ENCODE results near the gene BEGAIN.
A peak's percentile ranks its signal among the peaks of the same experiment; 100 is the strongest.

Gene BEGAIN

DNA sequence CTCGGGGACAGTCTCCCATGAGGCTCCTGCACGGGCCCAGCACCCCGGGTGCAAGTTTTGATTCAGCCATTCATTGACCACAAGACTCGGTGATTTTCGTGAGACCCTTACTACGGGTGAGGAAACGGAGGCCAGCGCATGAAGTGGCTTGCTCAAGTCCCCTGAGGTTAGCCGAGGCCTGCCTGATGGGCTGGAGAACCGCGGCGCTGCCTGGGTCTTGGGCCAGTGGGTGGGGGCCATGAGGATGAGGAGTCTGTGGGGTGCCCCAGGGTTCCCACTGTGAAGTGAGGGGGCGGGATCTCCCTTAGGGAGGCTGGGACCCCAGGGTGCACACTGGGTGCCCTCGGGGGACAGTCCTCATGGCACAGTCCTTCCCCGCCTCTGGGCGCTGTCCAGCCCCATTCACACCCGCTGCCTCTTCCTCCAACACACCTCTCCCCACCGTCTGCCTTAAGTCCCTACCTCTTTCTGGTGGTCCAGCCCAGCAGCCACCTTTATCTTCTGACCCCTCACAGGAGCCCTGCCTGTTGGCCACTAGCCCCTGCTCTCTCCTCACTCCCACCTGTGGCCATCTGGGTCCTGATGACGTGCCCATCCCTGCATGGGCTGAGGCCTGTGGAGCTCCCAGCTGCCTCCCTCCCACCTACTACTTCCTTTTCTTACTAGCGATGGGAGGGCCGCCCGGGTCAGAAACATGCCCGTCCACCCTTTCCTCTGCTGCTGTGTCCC lies 16.3 kb downstream of the BEGAIN start:
- DNase-seq (ENCODE audit: insufficient read length, low spot score): no peak
- FAIRE-seq: no peak

DNA sequence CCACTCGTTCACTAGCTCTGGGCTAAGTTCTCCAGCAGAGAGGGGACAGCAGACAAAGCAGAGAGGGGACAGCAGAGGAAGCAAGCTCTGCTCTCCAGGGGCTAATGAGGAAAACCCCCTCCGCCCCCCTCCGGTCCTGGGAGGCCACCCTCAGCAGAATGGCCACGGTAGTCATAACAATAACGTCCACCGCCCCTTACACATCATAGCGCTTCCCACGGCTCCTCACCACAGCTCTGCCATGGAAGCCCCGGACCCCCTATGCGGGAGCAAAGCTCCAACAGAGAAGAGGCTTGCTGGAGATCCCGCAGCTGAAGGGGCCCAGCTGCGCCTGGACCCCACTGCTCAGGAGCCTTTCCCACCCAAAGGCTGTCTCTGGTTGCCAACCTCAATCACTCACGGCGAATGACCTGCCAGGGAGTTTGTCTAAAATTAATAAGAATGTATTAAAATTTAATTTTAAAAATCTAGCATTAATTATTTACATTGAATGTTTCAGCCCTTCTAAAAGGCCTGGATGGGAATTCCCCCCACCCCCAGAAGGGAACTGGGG lies 17.4 kb downstream of the BEGAIN start:
- DNase-seq (ENCODE audit: insufficient read length, low spot score) (no peak), FAIRE-seq (no peak)

DNA sequence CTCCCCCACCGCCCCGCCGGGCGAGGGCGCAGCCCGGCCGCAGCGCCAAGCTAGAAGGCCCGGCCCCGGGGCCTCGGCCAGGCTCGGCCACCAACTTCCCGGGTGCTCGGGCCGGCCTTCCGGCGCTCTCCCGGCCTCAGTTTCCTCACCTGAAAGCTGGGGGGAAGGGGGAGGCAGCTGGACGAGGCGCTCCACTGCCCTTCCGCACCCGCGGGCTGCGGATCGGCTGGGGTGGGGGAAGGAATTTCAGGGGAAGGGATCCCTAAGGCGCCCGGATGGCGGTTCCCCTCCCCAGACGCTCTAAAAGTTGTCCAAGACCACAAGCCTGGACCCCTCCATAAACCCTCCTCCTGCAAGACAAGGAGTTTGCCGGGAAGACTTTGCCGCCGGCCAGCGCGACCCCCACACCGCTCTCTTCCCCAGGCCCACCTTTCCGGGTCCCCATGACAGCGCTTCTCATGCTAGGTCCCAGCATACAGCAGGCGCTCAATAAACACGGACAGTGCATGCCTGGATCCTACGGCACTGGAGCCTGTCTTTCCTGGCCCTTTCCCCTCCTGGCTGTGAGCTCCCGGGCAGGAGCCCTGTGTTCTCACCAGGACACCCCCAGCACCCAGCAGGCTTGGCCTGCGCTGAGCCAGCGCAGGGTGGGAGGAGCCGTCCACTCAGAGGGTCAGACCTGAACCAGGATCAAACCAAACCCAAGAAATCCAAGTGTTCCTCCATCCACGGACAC lies 18.1 kb downstream of the BEGAIN start:
- FAIRE-seq: no peak
- DNase-seq (ENCODE audit: insufficient read length, low spot score): no peak

GRCh38 chr14:100568164-100568997 lies 18.8 kb downstream of the BEGAIN start:
- no peak for FAIRE-seq
- no peak for DNase-seq (ENCODE audit: insufficient read length, low spot score)

- FAIRE-seq (no peak), DNase-seq (ENCODE audit: insufficient read length, low spot score) (no peak)
These were observed 19.4 kb downstream of the BEGAIN start for GRCh38 chr14:100567877-100568163.

GRCh38 chr14:100567009-100567876 lies 20.0 kb downstream of the BEGAIN start:
- DNase-seq (ENCODE audit: insufficient read length, low spot score): no peak
- FAIRE-seq: no peak

GRCh38 chr14:100566586-100566985 lies 20.6 kb downstream of the BEGAIN start:
- DNase-seq (ENCODE audit: insufficient read length, low spot score) (no peak), FAIRE-seq (no peak)

DNA sequence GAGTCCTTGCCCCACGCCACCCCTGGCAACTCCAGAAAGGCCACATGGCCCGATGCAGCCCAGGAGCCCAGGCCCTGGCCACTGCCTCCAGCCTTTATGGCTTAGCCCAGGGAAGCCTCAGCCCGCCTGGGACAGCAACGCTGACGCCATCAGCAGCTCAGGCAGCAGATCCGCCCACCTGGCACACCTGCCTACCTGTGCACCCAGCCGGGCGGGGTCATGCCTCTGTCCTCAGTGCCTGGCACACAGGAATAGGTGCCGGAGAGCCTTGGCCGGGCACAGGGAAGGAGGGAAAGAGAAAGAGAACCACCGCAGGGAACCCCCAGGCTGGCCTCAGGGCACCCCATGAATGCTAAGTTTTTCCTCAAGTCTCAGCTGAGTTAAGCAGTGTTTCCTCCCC lies 21.1 kb downstream of the BEGAIN start:
- no peak for FAIRE-seq
- DNase-seq (ENCODE audit: insufficient read length, low spot score): no peak

- FAIRE-seq: no peak
- no peak for DNase-seq (ENCODE audit: insufficient read length, low spot score)
These were observed 21.6 kb downstream of the BEGAIN start for GRCh38 chr14:100565650-100566049.

DNA sequence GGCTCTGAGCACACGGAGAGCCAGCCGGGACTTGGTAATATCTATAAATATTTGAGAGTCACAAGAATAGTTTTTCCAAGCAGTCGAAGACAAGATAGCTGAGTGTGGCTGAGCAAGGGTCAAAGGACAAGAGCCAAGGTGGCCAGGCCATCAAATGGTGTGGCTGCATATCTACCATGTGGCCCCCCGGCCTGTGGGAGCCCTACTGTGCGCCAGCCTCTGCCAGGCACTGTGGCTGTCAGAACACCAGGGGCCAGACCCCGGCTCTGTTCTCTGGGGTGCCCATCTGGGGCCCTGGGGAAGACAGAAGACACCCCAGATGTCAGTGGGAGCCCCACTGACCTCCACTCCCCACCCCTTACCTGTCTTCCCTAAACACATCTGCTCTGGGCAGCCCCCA lies 22.7 kb downstream of the BEGAIN start:
- DNase-seq (ENCODE audit: insufficient read length, low spot score) (no peak), FAIRE-seq (no peak)

DNA sequence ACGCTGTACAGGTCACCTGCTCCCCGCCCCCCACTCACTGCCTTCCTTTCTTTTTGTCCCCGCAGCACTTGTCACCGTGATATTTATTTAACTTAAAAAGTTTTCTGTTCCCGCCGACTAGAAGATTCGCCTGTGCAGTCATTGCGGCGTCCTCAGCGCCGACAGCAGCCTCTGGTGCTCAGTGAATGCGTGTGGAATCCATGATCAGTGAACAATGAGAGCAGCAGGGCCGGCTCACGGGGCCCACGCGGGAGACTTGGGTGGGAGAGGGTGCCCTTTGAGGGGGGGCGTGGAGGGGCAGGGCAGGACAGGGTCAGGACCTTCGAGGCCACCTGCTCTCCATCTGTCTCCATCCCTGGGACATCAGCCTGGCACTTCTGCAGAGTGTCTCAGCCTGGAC lies 24.5 kb downstream of the BEGAIN start:
- FAIRE-seq (no peak), DNase-seq (ENCODE audit: insufficient read length, low spot score) (no peak)

- DNase-seq (ENCODE audit: insufficient read length, low spot score) (no peak), FAIRE-seq (no peak)
These were observed 26.2 kb downstream of the BEGAIN start for GRCh38 chr14:100561005-100561404.

DNA sequence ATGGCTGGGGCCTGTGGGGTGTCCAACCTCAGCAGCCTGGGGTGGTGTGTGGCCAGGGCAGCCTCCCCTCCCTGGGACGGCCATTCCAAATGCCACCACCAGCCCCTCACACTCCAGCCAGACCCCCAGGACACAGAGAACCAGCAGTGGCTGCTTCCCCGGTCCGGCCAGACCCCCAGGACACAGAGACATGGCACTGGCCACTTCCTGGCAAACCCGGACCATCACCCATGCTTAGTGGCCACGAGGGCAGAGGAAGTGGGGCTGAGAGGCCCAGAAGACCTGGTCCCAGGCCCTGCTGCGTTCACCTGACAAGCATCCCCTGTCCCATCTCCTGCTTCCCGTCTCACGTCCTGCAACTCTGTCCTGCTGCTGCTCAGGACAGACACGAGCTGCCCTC lies 26.7 kb downstream of the BEGAIN start:
- FAIRE-seq (no peak), DNase-seq (ENCODE audit: insufficient read length, low spot score) (no peak)

DNA sequence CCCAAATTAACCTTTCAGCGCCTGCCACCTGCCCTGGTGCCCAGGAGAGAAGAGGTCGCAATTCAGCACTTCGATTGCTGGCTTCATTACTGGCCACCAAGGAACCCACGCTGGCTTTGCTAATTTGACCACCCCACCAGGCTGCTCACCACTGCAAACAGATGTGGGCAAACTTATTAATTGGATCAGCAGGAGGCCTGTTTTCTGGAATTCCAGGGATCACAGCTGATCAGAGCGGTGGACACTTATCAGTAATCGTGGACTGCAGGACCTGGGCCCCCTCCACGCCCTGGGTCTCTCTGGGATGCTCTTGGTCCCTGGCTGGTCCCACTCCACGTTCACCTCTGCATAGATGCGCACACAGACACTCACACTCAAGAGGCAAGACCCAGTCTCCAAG lies 27.8 kb downstream of the BEGAIN start:
- no peak for FAIRE-seq
- DNase-seq (ENCODE audit: insufficient read length, low spot score): no peak

DNA sequence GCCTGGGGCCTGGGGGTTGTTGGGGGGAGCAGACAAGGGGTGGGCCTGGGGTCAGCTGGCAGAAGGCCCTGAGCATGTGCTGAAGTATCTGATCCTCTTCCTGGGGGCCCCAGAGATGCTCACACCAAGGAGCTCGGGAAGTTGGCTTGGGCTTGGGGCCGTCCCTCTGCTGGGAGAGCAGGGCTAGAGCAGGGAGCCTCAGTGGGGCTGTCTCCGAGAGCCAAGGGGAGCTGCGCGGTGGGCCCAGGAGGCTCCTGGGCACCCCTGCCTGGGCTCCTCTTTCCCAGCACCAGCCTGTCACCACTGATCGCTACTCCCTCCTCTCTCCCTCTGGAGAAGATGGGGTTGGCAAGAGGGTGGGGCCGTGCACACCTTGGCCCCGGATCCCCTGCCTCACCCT lies 28.3 kb downstream of the BEGAIN start:
- FAIRE-seq (no peak), DNase-seq (ENCODE audit: insufficient read length, low spot score) (no peak)

GRCh38 chr14:100558226-100558625 lies 29.0 kb downstream of the BEGAIN start:
- DNase-seq (ENCODE audit: insufficient read length, low spot score) (no peak), FAIRE-seq (no peak)

GRCh38 chr14:100557658-100558057 lies 29.6 kb downstream of the BEGAIN start:
- FAIRE-seq: no peak
- DNase-seq (ENCODE audit: insufficient read length, low spot score): no peak

DNA sequence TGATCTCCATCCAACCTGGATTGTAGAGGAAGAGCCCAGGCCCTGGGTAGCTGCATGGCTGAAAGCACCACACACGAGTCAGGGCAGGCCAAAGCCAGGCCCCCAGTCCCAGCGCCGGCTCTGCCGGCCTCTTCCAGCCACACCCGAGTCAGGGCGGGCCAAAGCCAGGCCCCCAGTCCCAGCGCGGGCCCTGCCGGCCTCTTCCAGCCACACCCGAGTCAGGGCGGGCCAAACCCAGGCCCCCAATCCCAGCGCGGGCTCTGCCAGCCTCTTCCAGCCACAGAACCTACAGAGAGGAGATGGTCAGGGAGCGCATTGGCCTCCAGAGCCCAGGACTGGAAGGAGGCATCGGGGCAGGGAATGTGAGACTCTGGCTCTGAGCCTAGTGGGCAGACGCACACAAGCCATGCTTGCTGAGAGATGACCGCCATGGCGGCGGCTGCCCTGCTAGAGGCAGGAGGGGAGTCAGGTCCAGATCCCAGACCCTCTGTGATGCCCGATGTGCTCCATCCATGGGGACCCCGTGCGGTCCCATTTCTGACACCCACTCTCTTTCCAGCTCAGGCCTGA lies 30.2 kb downstream of the BEGAIN start:
- DNase-seq (ENCODE audit: insufficient read length, low spot score): no peak
- FAIRE-seq: no peak

DNA sequence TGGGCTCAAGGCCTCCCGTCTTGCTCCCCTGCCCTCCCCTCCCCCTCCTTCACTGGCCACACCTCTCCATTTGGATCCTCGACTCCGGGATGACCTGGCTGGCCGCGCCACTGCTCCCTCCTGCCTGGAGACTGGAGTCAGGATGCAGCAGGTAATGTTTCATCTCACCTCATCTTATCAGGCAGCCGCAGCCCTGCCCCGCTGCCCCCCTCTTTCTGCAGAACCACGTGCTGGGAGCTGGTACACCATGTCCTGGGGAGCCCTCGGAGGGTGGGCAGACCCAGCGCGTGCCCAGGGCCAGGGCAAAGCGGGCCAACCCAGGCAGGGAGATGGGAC lies 31.1 kb downstream of the BEGAIN start:
- FAIRE-seq (no peak), DNase-seq (ENCODE audit: insufficient read length, low spot score) (no peak)

GRCh38 chr14:100555436-100556139 lies 31.6 kb downstream of the BEGAIN start:
- DNase-seq (ENCODE audit: insufficient read length, low spot score) (no peak), FAIRE-seq (peak; percentile 49)
